Measurements from ENCODE around the gene FKBP11. TPM values are rescaled to one million over a fixed set of nuclear protein-coding genes. Genes with fewer than 3 reads are reported as not detected.

Gene FKBP11
- 7.9 and 12.4 TPM in 2 replicates for total RNA-seq

GRCh38 chr12:48925304-48926011 lies at the start of gene FKBP11:
Gene FKBP11, minus strand, starts transcription at chr12:48925492. Its CDS starts 64 bp downstream, at chr12:48925428.
- Histone ChIP-seq H3K4me3 (ENCODE audit: low read depth, low read length) (peak within 1 kb of the TSS; percentile 58), H3K36me3 (ENCODE audit: control insufficient read depth, insufficient read depth, low read length) (peaks cover 7% of the 10 kb centered on the region), H3K27me3 (ENCODE audit: control insufficient read depth, insufficient read depth, low read length) (no peaks in the 10 kb centered on the region)
- FAIRE-seq (no peak), DNase-seq (ENCODE audit: low read depth) (peak; percentile 36)
- no peak for TF ChIP-seq CTCF (IDR thresholded peaks at IDR 0.05; ENCODE audit: insufficient read depth, low read length, severe bottlenecking)

- DNase-seq (ENCODE audit: low read depth) (no peak), FAIRE-seq (no peak)
- H3K4me3 ChIP-seq (ENCODE audit: low read depth, low read length): no peak overlapping the region
- TF ChIP-seq CTCF (IDR thresholded peaks at IDR 0.05; ENCODE audit: insufficient read depth, low read length, severe bottlenecking): peak; percentile 70
- no peaks in the 10 kb centered on the region for H3K36me3 ChIP-seq (ENCODE audit: control insufficient read depth, insufficient read depth, low read length)
- H3K27me3 ChIP-seq (ENCODE audit: control insufficient read depth, insufficient read depth, low read length): peaks cover 57% of the 10 kb centered on the region
Measured at GRCh38 chr12:48973941-48974673, 48.8 kb upstream of the FKBP11 start.

- DNase-seq (ENCODE audit: low read depth) (no peak), FAIRE-seq (no peak)
- H3K4me3 ChIP-seq (ENCODE audit: low read depth, low read length): no peak overlapping the region
- TF ChIP-seq CTCF (IDR thresholded peaks at IDR 0.05; ENCODE audit: insufficient read depth, low read length, severe bottlenecking): no peak
- H3K27me3 ChIP-seq (ENCODE audit: control insufficient read depth, insufficient read depth, low read length): peaks cover 51% of the 10 kb centered on the region
- no peaks in the 10 kb centered on the region for H3K36me3 ChIP-seq (ENCODE audit: control insufficient read depth, insufficient read depth, low read length)
Measured at GRCh38 chr12:48973531-48973930, 48.2 kb upstream of the FKBP11 start.

- TF ChIP-seq CTCF (IDR thresholded peaks at IDR 0.05; ENCODE audit: insufficient read depth, low read length, severe bottlenecking): no peak
- H3K27me3 ChIP-seq (ENCODE audit: control insufficient read depth, insufficient read depth, low read length): peaks cover 46% of the 10 kb centered on the region
- FAIRE-seq (no peak), DNase-seq (ENCODE audit: low read depth) (no peak)
- no peak overlapping the region for H3K4me3 ChIP-seq (ENCODE audit: low read depth, low read length)
- H3K36me3 ChIP-seq (ENCODE audit: control insufficient read depth, insufficient read depth, low read length): no peaks in the 10 kb centered on the region
Measured at GRCh38 chr12:48972952-48973483, 47.7 kb upstream of the FKBP11 start.

GRCh38 chr12:48972213-48972951 lies 47.1 kb upstream of the FKBP11 start:
- Histone ChIP-seq H3K4me3 (ENCODE audit: low read depth, low read length) (no peak overlapping the region), H3K27me3 (ENCODE audit: control insufficient read depth, insufficient read depth, low read length) (peaks cover 41% of the 10 kb centered on the region), H3K36me3 (ENCODE audit: control insufficient read depth, insufficient read depth, low read length) (no peaks in the 10 kb centered on the region)
- FAIRE-seq (no peak), DNase-seq (ENCODE audit: low read depth) (no peak)
- TF ChIP-seq CTCF (IDR thresholded peaks at IDR 0.05; ENCODE audit: insufficient read depth, low read length, severe bottlenecking): no peak
